ENCODE results near the gene OR8B12. TPM values are rescaled to one million over a fixed set of nuclear protein-coding genes. Genes with fewer than 3 reads are reported as not detected.

Gene OR8B12
- total RNA-seq, 2 experiments from 2014 or later, result not detected

DNA sequence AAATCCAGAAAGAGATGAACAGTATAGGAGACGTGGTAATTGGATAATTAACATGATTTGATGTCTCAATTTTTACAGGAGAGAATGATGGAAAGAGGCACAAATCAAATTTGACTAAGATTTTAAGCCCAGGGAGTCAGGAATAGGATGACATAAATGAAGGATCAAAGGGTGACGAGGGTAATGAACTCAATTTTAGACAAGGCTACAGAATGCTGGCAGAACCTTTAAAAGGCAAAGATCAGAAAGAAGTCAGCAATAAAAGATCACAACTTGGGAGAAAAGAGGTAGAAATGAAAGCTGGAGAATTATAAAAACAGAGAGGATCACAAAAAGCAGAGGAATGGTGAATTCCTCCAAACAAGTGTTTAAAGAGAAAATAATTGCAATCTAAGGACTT is 13.4 kb upstream of the OR8B12 start:
- H3K27me3 ChIP-seq (ENCODE audit: control insufficient read depth in 1 of 2, insufficient read depth in 2 of 2, low read length in 2 of 2), result peaks cover 0 to 3% of the 10 kb centered on the region in 2 experiments
- H3K4me3 ChIP-seq (ENCODE audit: low read length), result no peak overlapping the region
- DNase-seq, result no peak
- Mint-ChIP-seq H3K36me3 (ENCODE audit: low read depth) (no peaks in the 10 kb centered on the region), H3K9me3 (no peaks in the 10 kb centered on the region), H3K4me3 (no peak overlapping the region), H3K4me1 (ENCODE audit: low read depth) (no peaks in the 10 kb centered on the region), H3K27ac (no peak overlapping the region), H3K27me3 (peaks cover 26% of the 10 kb centered on the region)
- intact Hi-C loops (cut with DNase I, micrococcal nuclease), result no loop called here
- CTCF ChIA-PET, result no interaction called here
- no peak for ATAC-seq (ENCODE audit: poor library complexity)
- POLR2A ChIA-PET, result no interaction called here
- no peak overlapping the region for H3K27ac ChIP-seq (ENCODE audit: low read depth in 1 of 2, low read length in 2 of 2)
- H3K4me1 ChIP-seq (ENCODE audit: insufficient read depth, low read length), result no peaks in the 10 kb centered on the region
- TF ChIP-seq, protein P1, sequence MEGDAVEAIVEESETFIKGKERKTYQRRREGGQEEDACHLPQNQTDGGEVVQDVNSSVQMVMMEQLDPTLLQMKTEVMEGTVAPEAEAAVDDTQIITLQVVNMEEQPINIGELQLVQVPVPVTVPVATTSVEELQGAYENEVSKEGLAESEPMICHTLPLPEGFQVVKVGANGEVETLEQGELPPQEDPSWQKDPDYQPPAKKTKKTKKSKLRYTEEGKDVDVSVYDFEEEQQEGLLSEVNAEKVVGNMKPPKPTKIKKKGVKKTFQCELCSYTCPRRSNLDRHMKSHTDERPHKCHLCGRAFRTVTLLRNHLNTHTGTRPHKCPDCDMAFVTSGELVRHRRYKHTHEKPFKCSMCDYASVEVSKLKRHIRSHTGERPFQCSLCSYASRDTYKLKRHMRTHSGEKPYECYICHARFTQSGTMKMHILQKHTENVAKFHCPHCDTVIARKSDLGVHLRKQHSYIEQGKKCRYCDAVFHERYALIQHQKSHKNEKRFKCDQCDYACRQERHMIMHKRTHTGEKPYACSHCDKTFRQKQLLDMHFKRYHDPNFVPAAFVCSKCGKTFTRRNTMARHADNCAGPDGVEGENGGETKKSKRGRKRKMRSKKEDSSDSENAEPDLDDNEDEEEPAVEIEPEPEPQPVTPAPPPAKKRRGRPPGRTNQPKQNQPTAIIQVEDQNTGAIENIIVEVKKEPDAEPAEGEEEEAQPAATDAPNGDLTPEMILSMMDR (IDR thresholded peaks at IDR 0.05), result no peak
- H3K9me3 ChIP-seq (ENCODE audit: control insufficient read depth in 1 of 2, insufficient read depth in 1 of 2, low read length in 2 of 2), result no peaks in the 10 kb centered on the region
- no peaks in the 10 kb centered on the region for H3K36me3 ChIP-seq (ENCODE audit: insufficient read depth, low read length)

DNA sequence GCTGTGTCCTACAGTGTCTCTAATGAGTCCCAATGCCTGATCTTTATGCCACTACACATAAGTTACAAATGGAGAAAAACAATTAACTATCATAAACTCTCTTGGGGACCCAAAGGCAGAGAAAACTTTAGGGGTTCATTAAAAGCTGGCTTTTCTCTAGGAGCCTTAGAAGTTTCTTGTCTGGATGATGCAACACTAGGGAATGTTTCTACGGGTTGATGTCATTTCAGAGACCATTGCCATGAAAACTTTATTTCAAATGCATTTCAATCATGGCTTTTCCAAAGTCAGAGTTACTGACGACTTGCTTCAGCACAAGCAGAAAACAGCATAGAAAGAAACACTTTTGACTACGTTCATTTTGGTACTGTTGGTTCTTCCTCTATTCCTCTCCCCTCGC is 8.5 kb upstream of the OR8B12 start:
- Histone ChIP-seq H3K9me3 (ENCODE audit: control insufficient read depth in 1 of 2, insufficient read depth in 1 of 2, low read length in 2 of 2) (no peaks in the 10 kb centered on the region), H3K4me1 (ENCODE audit: insufficient read depth, low read length) (no peaks in the 10 kb centered on the region), H3K27ac (ENCODE audit: low read depth in 1 of 2, low read length in 2 of 2) (no peak overlapping the region), H3K4me3 (ENCODE audit: low read length) (no peak overlapping the region), H3K27me3 (ENCODE audit: control insufficient read depth in 1 of 2, insufficient read depth in 2 of 2, low read length in 2 of 2) (no peaks in the 10 kb centered on the region), H3K36me3 (ENCODE audit: insufficient read depth, low read length) (no peaks in the 10 kb centered on the region)
- DNase-seq, result no peak
- ChIA-PET POLR2A (no interaction called here), CTCF (no interaction called here)
- H3K27me3 Mint-ChIP-seq, result peaks cover 21% of the 10 kb centered on the region
- H3K4me1 Mint-ChIP-seq (ENCODE audit: low read depth), result no peaks in the 10 kb centered on the region
- no peak overlapping the region for H3K27ac Mint-ChIP-seq
- H3K4me3 Mint-ChIP-seq, result no peak overlapping the region
- TF ChIP-seq, protein P1 (IDR thresholded peaks at IDR 0.05), result no peak
- no peak for ATAC-seq (ENCODE audit: poor library complexity)
- intact Hi-C loops (cut with DNase I, micrococcal nuclease), result no loop called here
- no peaks in the 10 kb centered on the region for H3K36me3 Mint-ChIP-seq (ENCODE audit: low read depth)
- H3K9me3 Mint-ChIP-seq, result no peaks in the 10 kb centered on the region

DNA sequence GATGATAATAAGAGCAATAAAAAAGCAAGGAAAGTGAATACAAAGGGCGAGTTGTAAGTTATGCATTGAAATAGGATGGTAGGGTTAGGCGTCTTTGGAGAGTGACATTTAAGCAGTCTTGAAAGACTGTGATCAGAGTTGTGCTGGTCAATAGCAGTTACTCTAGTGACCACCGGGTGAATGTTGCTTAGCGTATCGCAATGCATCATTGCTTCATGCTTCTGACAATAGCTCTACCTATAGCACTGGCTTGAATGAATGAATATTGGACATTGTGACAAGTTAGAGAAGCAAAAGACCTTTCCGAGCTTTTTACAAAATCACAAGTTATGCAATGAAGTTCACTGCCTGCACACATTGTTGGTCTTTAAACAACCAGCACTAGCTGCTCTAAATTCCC is 7.7 kb upstream of the OR8B12 start:
- intact Hi-C loops (cut with DNase I, micrococcal nuclease), result no loop called here
- CTCF ChIA-PET, result no interaction called here
- POLR2A ChIA-PET, result no interaction called here

More for the DNA sequence above, 7.7 kb upstream of the OR8B12 start:
- H3K27me3 ChIP-seq (ENCODE audit: control insufficient read depth in 1 of 2, insufficient read depth in 2 of 2, low read length in 2 of 2), result peaks cover 0 to under 1% of the 10 kb centered on the region in 2 experiments
- H3K9me3 ChIP-seq (ENCODE audit: control insufficient read depth in 1 of 2, insufficient read depth in 1 of 2, low read length in 2 of 2), result no peaks in the 10 kb centered on the region
- H3K36me3 ChIP-seq (ENCODE audit: insufficient read depth, low read length), result no peaks in the 10 kb centered on the region
- no peak for DNase-seq
- no peak overlapping the region for H3K4me3 Mint-ChIP-seq
- no peak for ATAC-seq (ENCODE audit: poor library complexity)
- H3K36me3 Mint-ChIP-seq (ENCODE audit: low read depth), result no peaks in the 10 kb centered on the region
- TF ChIP-seq, protein P1 (IDR thresholded peaks at IDR 0.05), result no peak
- no peak overlapping the region for H3K4me3 ChIP-seq (ENCODE audit: low read length)
- peaks cover 16% of the 10 kb centered on the region for H3K27me3 Mint-ChIP-seq
- no peak overlapping the region for H3K27ac Mint-ChIP-seq
- H3K4me1 ChIP-seq (ENCODE audit: insufficient read depth, low read length), result no peaks in the 10 kb centered on the region
- H3K27ac ChIP-seq (ENCODE audit: low read depth in 1 of 2, low read length in 2 of 2), result no peak overlapping the region
- H3K9me3 Mint-ChIP-seq, result no peaks in the 10 kb centered on the region
- H3K4me1 Mint-ChIP-seq (ENCODE audit: low read depth), result no peaks in the 10 kb centered on the region

Measured in CD4-positive, alpha-beta T cell (primary cell).